B cell (primary cell): Measurements from ENCODE around the gene DPP10. TPM values are rescaled to one million over a fixed set of nuclear protein-coding genes. Genes with fewer than 3 reads are reported as not detected.

Experiments
- ATAC-seq: fragments of 200-7000 bp; cut with Tn5 transposase; one replicate; pipeline ENCODE4 v1.10.0; 2021; ENCODE audit warnings: low read depth, mild to moderate bottlenecking, moderate number of reproducible peaks, moderate library complexity
- CTCF ChIA-PET: fragments of 350-600 bp; sonication (Branson Sonifier 250); formaldehyde crosslinking; loops from one replicate; lab custom pipeline; 2021; ENCODE audit warnings: antibody characterized with exemption, inconsistent platforms; lab: Charles Lee
- POLR2A ChIA-PET: fragments of 350-600 bp; sonication (Branson Sonifier 250); formaldehyde crosslinking; loops from one replicate; lab custom pipeline; 2021; ENCODE audit warnings: antibody characterized with exemption; lab: Charles Lee
- DNase-seq: peaks from one replicate; pipeline ENCODE4 v3.0.0; 2013
- H2AFZ ChIP-seq: 2 replicates; pipeline ENCODE4 v1.6.1; 2012; ENCODE audit warnings: mild to moderate bottlenecking, low read depth, low read length; ENCODE audit not compliant: insufficient read depth, poor library complexity, severe bottlenecking
- H3K27ac ChIP-seq, 2 donors: 1 replicate in 1 of 2; 2 replicates in 1 of 2; pipeline ENCODE4 v1.5.1; 2012 to 2013; ENCODE audit warnings: low read length in 2 of 2, mild to moderate bottlenecking in 2 of 2, moderate library complexity in 1 of 2
- H3K27me3 ChIP-seq, 4 experiments: fragments of 200-600 bp in 1 of 4; sonication (generic) in 1 of 4; replicated peaks in 1 of 4; 1 replicate in 2 of 4; 2 replicates in 2 of 4; pipeline versions ENCODE4 v1.6.1 to v1.7.0; 2013 to 2016; ENCODE audit warnings: low read length in 3 of 4, mild to moderate bottlenecking in 2 of 4, mixed read lengths in 1 of 4, moderate library complexity in 1 of 4; ENCODE audit not compliant: insufficient read depth in 4 of 4, control insufficient read depth in 3 of 4; ENCODE audit errors: control extremely low read depth in 1 of 4
- H3K36me3 ChIP-seq, 2 experiments: replicated peaks in 1 of 2; 1 replicate in 1 of 2; 2 replicates in 1 of 2; pipeline versions ENCODE4 v1.6.1 to v1.7.1; 2013; ENCODE audit warnings: low read length in 1 of 2; ENCODE audit not compliant: insufficient read depth in 2 of 2, control insufficient read depth in 1 of 2; ENCODE audit errors: control extremely low read depth in 1 of 2, extremely low read depth in 1 of 2
- H3K4me1 ChIP-seq, 2 donors: fragments of 200-600 bp in 1 of 2; sonication (generic) in 1 of 2; 1 replicate in 1 of 2; 2 replicates in 1 of 2; pipeline versions ENCODE4 v1.5.1 to v1.6.1; 2013 to 2017; ENCODE audit warnings: low read length in 2 of 2; ENCODE audit not compliant: control insufficient read depth in 2 of 2, insufficient read depth in 2 of 2
- H3K4me2 ChIP-seq: replicated peaks from 2 replicates; pipeline ENCODE3; 2012; ENCODE audit warnings: mild to moderate bottlenecking, low read depth, low read length; ENCODE audit not compliant: poor library complexity, severe bottlenecking
- H3K4me3 ChIP-seq, 5 experiments: fragments of 200-600 bp in 1 of 5; sonication (generic) in 1 of 5; 1 replicate in 3 of 5; 2 replicates in 2 of 5; pipeline versions ENCODE4 v1.5.1 to v1.7.0; 2011 to 2016; ENCODE audit warnings: low read length in 4 of 5, mild to moderate bottlenecking in 4 of 5, low read depth in 2 of 5, control low read depth in 1 of 5, moderate library complexity in 1 of 5; ENCODE audit not compliant: insufficient read depth in 1 of 5; ENCODE audit errors: control extremely low read depth in 1 of 5, extremely low read depth in 1 of 5
- H3K79me2 ChIP-seq: fragments of 200-600 bp; sonication (generic); one replicate; pipeline ENCODE4 v1.6.0; 2016; ENCODE audit warnings: low read length; ENCODE audit not compliant: control insufficient read depth, insufficient read depth
- H3K9ac ChIP-seq: fragments of 200-600 bp; sonication (generic); 2 replicates; pipeline ENCODE4 v1.6.1; 2017; ENCODE audit warnings: mild to moderate bottlenecking, low read length, moderate library complexity
- H3K9me3 ChIP-seq, 3 donors: one replicate each; pipeline versions ENCODE4 v1.6.1 to v1.7.1; 2013; ENCODE audit warnings: low read length in 2 of 3; ENCODE audit not compliant: control insufficient read depth in 2 of 3, insufficient read depth in 1 of 3; ENCODE audit errors: control extremely low read depth in 1 of 3
- H4K20me1 ChIP-seq: 2 replicates; pipeline ENCODE4 v1.6.0; 2012; ENCODE audit warnings: mild to moderate bottlenecking, low read length; ENCODE audit not compliant: insufficient read depth, control insufficient read depth, poor library complexity, severe bottlenecking
- H3K27ac Mint-ChIP-seq: one replicate; pipeline ENCODE4 v1.8.0; 2021; ENCODE audit warnings: mixed read lengths
- H3K27me3 Mint-ChIP-seq: one replicate; pipeline ENCODE4 v1.8.0; 2021; ENCODE audit warnings: mixed read lengths
- H3K4me1 Mint-ChIP-seq: one replicate; pipeline ENCODE4 v1.8.0; 2021; ENCODE audit warnings: mixed read lengths
- H3K4me3 Mint-ChIP-seq: one replicate; pipeline ENCODE4 v1.8.0; 2021; ENCODE audit warnings: mixed read lengths
- H3K9me3 Mint-ChIP-seq: one replicate; pipeline ENCODE4 v1.8.0; 2022; ENCODE audit warnings: mixed read lengths; ENCODE audit not compliant: insufficient read depth
- CTCF ChIP-seq: fragments of 200-600 bp; IDR thresholded peaks from one replicate; pipeline ENCODE4 v1.8.0; 2022; ENCODE audit warnings: antibody characterized with exemption, mild to moderate bottlenecking
- EZH2 ChIP-seq: IDR thresholded peaks from 2 replicates; pipeline ENCODE4 v1.6.1; 2012; ENCODE audit warnings: borderline replicate concordance, low read depth, mild to moderate bottlenecking, moderate library complexity, low read length; ENCODE audit not compliant: insufficient read depth, poor library complexity, severe bottlenecking
- WGBS: methylation state at CpG from one replicate; pipeline ENCODE4 v1.1.5; 2013; ENCODE audit warnings: missing lambda C conversion rate; ENCODE audit not compliant: insufficient coverage; 5-methylcytosine and 5-hydroxymethylcytosine counted together
- intact Hi-C: fragments of 100-400 bp; cut with micrococcal nuclease; formaldehyde crosslinking; loops from one replicate; pipeline ENCODE4 v1.10.0; 2022
- polyA plus RNA-seq: library from polyadenylated mRNA; depleted of rRNA; stranded (reverse); fragments of >200 nt; gene quantifications from 2 replicates; pipeline ENCODE4 v1.2.3, GENCODE V29; 2012
- total RNA-seq, 2 donors: library from RNA; stranded (reverse); fragments of 120-200 nt in 1 of 2; gene quantifications; 1 replicate in 1 of 2; 2 replicates in 1 of 2; pipeline versions ENCODE4 v1.2.3 to v1.2.4, GENCODE V29; 2013 to 2022

The DPP10 gene
- total and polyA plus RNA-seq, 2 donors (not counting 1 experiment from before 2014, with no cell fraction given): not detected

- no peak for DNase-seq
- WGBS: 80% methylated on average over 1 of the region's 3 CpGs
- Mint-ChIP-seq H3K27me3 (no peaks in the 10 kb centered on the region), H3K4me3 (no peak overlapping the region), H3K4me1 (no peaks in the 10 kb centered on the region), H3K27ac (no peak overlapping the region), H3K9me3 (no peaks in the 10 kb centered on the region)
- no peak overlapping the region for H3K27ac ChIP-seq
- H3K9me3 ChIP-seq: no peaks in the 10 kb centered on the region
- TF ChIP-seq CTCF: no peak
- no peak for TF ChIP-seq EZH2
- H4K20me1 ChIP-seq: no peaks in the 10 kb centered on the region
- ATAC-seq: no peak
- no peaks in the 10 kb centered on the region for H3K27me3 ChIP-seq
- no peaks in the 10 kb centered on the region for H3K36me3 ChIP-seq
- no peak overlapping the region for H3K4me2 ChIP-seq
- H2AFZ ChIP-seq: no peak overlapping the region
- CTCF ChIA-PET: no interaction called here
- no peak overlapping the region for H3K4me3 ChIP-seq
- H3K79me2 ChIP-seq: no peaks in the 10 kb centered on the region
- POLR2A ChIA-PET: no interaction called here
- intact Hi-C loops: no loop called here
- H3K9ac ChIP-seq: no peak overlapping the region
- H3K4me1 ChIP-seq: no peaks in the 10 kb centered on the region
These were observed 740.7 kb downstream of the DPP10 start for GRCh38 chr2:115183144-115183543.

- ChIA-PET POLR2A (no interaction called here), CTCF (no interaction called here)
- no peaks in the 10 kb centered on the region for H3K27me3 Mint-ChIP-seq
- no peak overlapping the region for H3K4me3 ChIP-seq
- no peaks in the 10 kb centered on the region for H3K79me2 ChIP-seq
- no peaks in the 10 kb centered on the region for H3K36me3 ChIP-seq
- no peaks in the 10 kb centered on the region for H3K27me3 ChIP-seq
- WGBS: 85% methylated on average over 13 of the region's 13 CpGs
- no peaks in the 10 kb centered on the region for H4K20me1 ChIP-seq
- intact Hi-C loops: no loop called here
- H3K27ac Mint-ChIP-seq: no peak overlapping the region
- no peak overlapping the region for H3K4me3 Mint-ChIP-seq
- no peak overlapping the region for H2AFZ ChIP-seq
- DNase-seq (no peak), ATAC-seq (no peak)
- H3K9me3 Mint-ChIP-seq: no peaks in the 10 kb centered on the region
- H3K9me3 ChIP-seq: peaks cover 0 to 7% (median 0%) of the 10 kb centered on the region in 3 donors
- no peak overlapping the region for H3K4me2 ChIP-seq
- TF ChIP-seq CTCF: no peak
- TF ChIP-seq EZH2: no peak
- no peaks in the 10 kb centered on the region for H3K4me1 Mint-ChIP-seq
- no peak overlapping the region for H3K9ac ChIP-seq
- H3K4me1 ChIP-seq: no peaks in the 10 kb centered on the region
- H3K27ac ChIP-seq: no peak overlapping the region
These were observed 748.0 kb downstream of the DPP10 start for GRCh38 chr2:115190459-115190858.
